ENCODE data around the gene MIA.
"Not testable (repeated sequence)": the region's sequence is repeated elsewhere in the genome, so short reads cannot be mapped to it uniquely, and the experiment has no call there.

The MIA gene

GRCh38 chr19:40776932-40777644 is 1.8 kb downstream of the MIA start:
- peak; percentile 64 for DNase-seq (ENCODE audit: low read depth)
- H3K4me3 ChIP-seq (ENCODE audit: low read depth, low read length) = peak overlapping the region; percentile 72

- no peak for DNase-seq (ENCODE audit: low read depth)
- H3K4me3 ChIP-seq (ENCODE audit: low read depth, low read length) = peak overlapping the region; percentile 72
Measured at GRCh38 chr19:40777645-40777936, 2.3 kb downstream of the MIA start.

GRCh38 chr19:40777937-40778705 is 2.8 kb downstream of the MIA start, which contains the start of gene RAB4B:
Gene RAB4B (plus strand): TSS chr19:40778247. CDS start chr19:40778376, 129 bp downstream.
- peak; percentile 99 for DNase-seq (ENCODE audit: low read depth)
- peak within 1 kb of the TSS; percentile 72 for H3K4me3 ChIP-seq (ENCODE audit: low read depth, low read length)

- H3K4me3 ChIP-seq (ENCODE audit: low read depth, low read length) = peak overlapping the region; percentile 72
- no peak for DNase-seq (ENCODE audit: low read depth)
Measured at GRCh38 chr19:40778706-40779284, 3.5 kb downstream of the MIA start.

- no peak overlapping the region for H3K4me3 ChIP-seq (ENCODE audit: low read depth, low read length)
- no peak for DNase-seq (ENCODE audit: low read depth)
Measured at GRCh38 chr19:40780582-40780981, 5.3 kb downstream of the MIA start.

GRCh38 chr19:40781140-40781539 is 5.8 kb downstream of the MIA start:
- H3K4me3 ChIP-seq (ENCODE audit: low read depth, low read length) = no peak overlapping the region
- DNase-seq (ENCODE audit: low read depth) = no peak

- no peak for DNase-seq (ENCODE audit: low read depth)
- no peak overlapping the region for H3K4me3 ChIP-seq (ENCODE audit: low read depth, low read length)
Measured at GRCh38 chr19:40783711-40784110, 8.4 kb downstream of the MIA start.

GRCh38 chr19:40784146-40784545 is 8.8 kb downstream of the MIA start:
- not testable (repeated sequence) for H3K4me3 ChIP-seq (ENCODE audit: low read depth, low read length); DNase-seq (ENCODE audit: low read depth)

GRCh38 chr19:40785526-40785925 is 10.2 kb downstream of the MIA start:
- no peak overlapping the region for H3K4me3 ChIP-seq (ENCODE audit: low read depth, low read length)
- no peak for DNase-seq (ENCODE audit: low read depth)

GRCh38 chr19:40786060-40787037 is 11.0 kb downstream of the MIA start:
- H3K4me3 ChIP-seq (ENCODE audit: low read depth, low read length) = no peak overlapping the region
- DNase-seq (ENCODE audit: low read depth) = no peak

GRCh38 chr19:40791349-40791748 is 16.0 kb downstream of the MIA start:
- H3K4me3 ChIP-seq (ENCODE audit: low read depth, low read length) = no peak overlapping the region
- no peak for DNase-seq (ENCODE audit: low read depth)

GRCh38 chr19:40791996-40792395 is 16.7 kb downstream of the MIA start:
- no peak overlapping the region for H3K4me3 ChIP-seq (ENCODE audit: low read depth, low read length)
- DNase-seq (ENCODE audit: low read depth) = no peak

- DNase-seq (ENCODE audit: low read depth) = no peak
- no peak overlapping the region for H3K4me3 ChIP-seq (ENCODE audit: low read depth, low read length)
Measured at GRCh38 chr19:40797166-40797962, 22.0 kb downstream of the MIA start.

- peak overlapping the region; percentile 60 for H3K4me3 ChIP-seq (ENCODE audit: low read depth, low read length)
Measured at GRCh38 chr19:40797963-40798682, 22.8 kb downstream of the MIA start.

GRCh38 chr19:40798683-40799557 is 23.6 kb downstream of the MIA start, which contains the start of gene EGLN2:
Gene EGLN2 (plus strand): TSS chr19:40799191. CDS start chr19:40800573, 1,382 bp downstream.
- H3K4me3 ChIP-seq (ENCODE audit: low read depth, low read length) = peak within 1 kb of the TSS; percentile 91
- DNase-seq (ENCODE audit: low read depth) = peak; percentile 99

More at GRCh38 chr19:40797963-40798682, 22.8 kb downstream of the MIA start:
- DNase-seq (ENCODE audit: low read depth) = no peak

- H3K4me3 ChIP-seq (ENCODE audit: low read depth, low read length) = peak overlapping the region; percentile 91
- DNase-seq (ENCODE audit: low read depth) = no peak
Measured at GRCh38 chr19:40799558-40800338, 24.4 kb downstream of the MIA start.

Measured in skeletal muscle cell (primary cell).